Sigmoid colon (tissue), 7 donors: ENCODE measurements around the gene COMMD9. TPM values are rescaled to one million over a fixed set of nuclear protein-coding genes. Genes with fewer than 3 reads are reported as not detected.

ENCODE experiments used
- DNase-seq: peaks from one replicate; pipeline ENCODE4 v3.0.0-alpha.2; 2019
- H3K27ac ChIP-seq, 4 donors: fragments of 200-600 bp; sonication (generic); one replicate each; pipeline ENCODE4 v1.5.1; 2016 to 2019; ENCODE audit warnings: mild to moderate bottlenecking in 1 of 4
- H3K27me3 ChIP-seq, 3 donors: fragments of 200-600 bp; sonication (generic); one replicate each; pipeline ENCODE4 v1.5.1; 2019; ENCODE audit warnings: mild to moderate bottlenecking in 1 of 3
- H3K36me3 ChIP-seq, 4 donors: fragments of 200-600 bp; sonication (generic); one replicate each; pipeline ENCODE4 v1.5.1; 2016 to 2019
- H3K4me1 ChIP-seq, 4 donors: fragments of 200-600 bp; sonication (generic); one replicate each; pipeline ENCODE4 v1.5.1; 2017 to 2019
- H3K4me3 ChIP-seq, 4 donors: fragments of 200-600 bp; sonication (generic); one replicate each; pipeline ENCODE4 v1.5.1; 2017 to 2019; ENCODE audit warnings: mild to moderate bottlenecking in 2 of 4, moderate library complexity in 1 of 4
- H3K9me3 ChIP-seq, 4 donors: fragments of 200-600 bp in 3 of 4; sonication (generic) in 3 of 4; one replicate each; pipeline versions ENCODE4 v1.5.1 to v1.6.1; 2013 to 2019
- EP300 ChIP-seq, 4 donors: sonication (generic); formaldehyde crosslinking; IDR thresholded peaks; one replicate each; pipeline ENCODE4 v1.6.1; 2017; ENCODE audit warnings: antibody characterized with exemption in 4 of 4
- POLR2A ChIP-seq, 2 donors: fragments of 450-650 bp; IDR thresholded peaks; one replicate each; pipeline ENCODE4 v1.6.1; 2016; ENCODE audit warnings: antibody characterized with exemption in 2 of 2, mild to moderate bottlenecking in 2 of 2, moderate library complexity in 2 of 2
- POLR2AphosphoS5 ChIP-seq, 4 donors: sonication (generic); formaldehyde crosslinking; IDR thresholded peaks; one replicate each; pipeline ENCODE4 v1.6.1; 2017; ENCODE audit warnings: antibody characterized with exemption in 4 of 4
- WGBS, 2 donors: extraction: QIAGEN DNeasy Blood & Tissue Kit; methylation state at CpG; one replicate each; pipeline ENCODE4 v1.1.7; 2013; 5-methylcytosine and 5-hydroxymethylcytosine counted together
- intact Hi-C: fragments of 100-400 bp; cut with DNase I; formaldehyde crosslinking; loops from one replicate; pipeline ENCODE4 v1.15.1; 2023
- polyA plus RNA-seq, 3 donors: library from polyadenylated mRNA; stranded (reverse); fragments of 200-250 nt; gene quantifications; one replicate each; pipeline ENCODE4 v1.2.3, GENCODE V29; 2013
- total RNA-seq, 4 donors: library from RNA; depleted of rRNA; stranded (reverse); fragments of >200 nt; gene quantifications; one replicate each; pipeline ENCODE4 v1.1.0, GENCODE V29; 2016
- TF ChIP-seq, protein P1 (sequence below), 4 experiments: fragments of 450-650 bp in 3 of 4; fragments of 200-600 bp in 1 of 4; IDR thresholded peaks; one replicate each; pipeline ENCODE4 v1.5.1; 2016 to 2019; ENCODE audit warnings: antibody characterized with exemption in 4 of 4, mild to moderate bottlenecking in 3 of 4, moderate library complexity in 2 of 4
- donor health status: healthy with polysubstance abuse.
- donor health status: Bipolar disorder and iron deficiency.
- donor health status: healthy.

COMMD9 gene
- total and polyA plus RNA-seq, 7 donors, result 15.5 to 44.6 (median 30.7) TPM

DNA sequence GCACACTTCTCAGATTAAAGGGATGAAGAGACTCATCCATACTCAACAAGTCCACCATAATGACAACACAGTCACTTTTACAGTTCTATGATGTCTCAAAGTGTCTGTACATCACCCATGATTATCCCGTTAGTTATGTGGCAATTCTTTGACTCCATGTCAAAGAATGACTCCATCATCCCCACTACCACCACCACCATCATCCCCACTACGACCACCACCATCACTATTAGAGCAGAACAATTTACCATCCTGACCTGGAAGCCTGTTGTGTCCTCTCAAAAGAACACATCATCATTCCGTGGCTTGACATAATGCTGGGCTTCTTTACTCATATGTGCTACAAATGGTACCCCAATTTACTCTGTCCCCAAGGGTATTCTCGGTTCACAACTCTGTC is 20.6 kb upstream of the COMMD9 start:
- no peaks in the 10 kb centered on the region for H3K36me3 ChIP-seq
- TF ChIP-seq POLR2A (IDR thresholded peaks at IDR 0.05) (no peak), POLR2AphosphoS5 (IDR thresholded peaks at IDR 0.05) (no peak), EP300 (IDR thresholded peaks at IDR 0.05) (no peak)
- TF ChIP-seq, protein P1, sequence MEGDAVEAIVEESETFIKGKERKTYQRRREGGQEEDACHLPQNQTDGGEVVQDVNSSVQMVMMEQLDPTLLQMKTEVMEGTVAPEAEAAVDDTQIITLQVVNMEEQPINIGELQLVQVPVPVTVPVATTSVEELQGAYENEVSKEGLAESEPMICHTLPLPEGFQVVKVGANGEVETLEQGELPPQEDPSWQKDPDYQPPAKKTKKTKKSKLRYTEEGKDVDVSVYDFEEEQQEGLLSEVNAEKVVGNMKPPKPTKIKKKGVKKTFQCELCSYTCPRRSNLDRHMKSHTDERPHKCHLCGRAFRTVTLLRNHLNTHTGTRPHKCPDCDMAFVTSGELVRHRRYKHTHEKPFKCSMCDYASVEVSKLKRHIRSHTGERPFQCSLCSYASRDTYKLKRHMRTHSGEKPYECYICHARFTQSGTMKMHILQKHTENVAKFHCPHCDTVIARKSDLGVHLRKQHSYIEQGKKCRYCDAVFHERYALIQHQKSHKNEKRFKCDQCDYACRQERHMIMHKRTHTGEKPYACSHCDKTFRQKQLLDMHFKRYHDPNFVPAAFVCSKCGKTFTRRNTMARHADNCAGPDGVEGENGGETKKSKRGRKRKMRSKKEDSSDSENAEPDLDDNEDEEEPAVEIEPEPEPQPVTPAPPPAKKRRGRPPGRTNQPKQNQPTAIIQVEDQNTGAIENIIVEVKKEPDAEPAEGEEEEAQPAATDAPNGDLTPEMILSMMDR (IDR thresholded peaks at IDR 0.05), result no peak
- intact Hi-C loops, result no loop called here
- no peak overlapping the region for H3K4me3 ChIP-seq
- no peaks in the 10 kb centered on the region for H3K4me1 ChIP-seq
- no peaks in the 10 kb centered on the region for H3K27me3 ChIP-seq
- no peak for DNase-seq
- 95 to 96% methylated on average over 4 of the region's 4 CpGs for WGBS, 2 donors
- no peaks in the 10 kb centered on the region for H3K9me3 ChIP-seq
- no peak overlapping the region for H3K27ac ChIP-seq

DNA sequence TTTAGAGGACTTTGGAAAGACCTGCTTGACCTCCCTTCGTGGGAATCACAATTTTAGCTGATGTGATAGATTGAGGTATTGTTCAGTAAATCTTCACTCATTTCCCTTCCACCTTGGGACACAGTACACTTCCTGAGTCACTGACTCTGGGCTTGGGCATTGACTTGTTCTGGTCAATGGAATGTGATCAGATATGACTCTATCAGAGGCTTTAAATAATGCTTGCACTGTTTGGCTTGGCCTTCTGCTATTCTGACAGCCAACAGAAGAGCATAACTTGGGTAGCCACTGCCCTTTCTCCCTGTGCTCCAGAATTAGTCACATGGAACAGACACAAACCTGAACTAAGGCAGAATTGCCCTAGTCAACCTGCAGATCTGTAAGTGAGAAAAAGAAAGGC is 19.4 kb upstream of the COMMD9 start:
- TF ChIP-seq EP300 (IDR thresholded peaks at IDR 0.05), result no peak
- no peak for TF ChIP-seq POLR2AphosphoS5 (IDR thresholded peaks at IDR 0.05)
- TF ChIP-seq, protein P1 (IDR thresholded peaks at IDR 0.05), result no peak
- no peak for TF ChIP-seq POLR2A (IDR thresholded peaks at IDR 0.05)
- no peak overlapping the region for H3K4me3 ChIP-seq
- H3K4me1 ChIP-seq, result no peaks in the 10 kb centered on the region
- 60 to 77% methylated on average over 1 of the region's 1 CpG for WGBS, 2 donors
- no peaks in the 10 kb centered on the region for H3K27me3 ChIP-seq
- DNase-seq, result no peak
- intact Hi-C loops, result no loop called here
- no peak overlapping the region for H3K27ac ChIP-seq
- no peaks in the 10 kb centered on the region for H3K9me3 ChIP-seq
- H3K36me3 ChIP-seq, result no peaks in the 10 kb centered on the region

DNA sequence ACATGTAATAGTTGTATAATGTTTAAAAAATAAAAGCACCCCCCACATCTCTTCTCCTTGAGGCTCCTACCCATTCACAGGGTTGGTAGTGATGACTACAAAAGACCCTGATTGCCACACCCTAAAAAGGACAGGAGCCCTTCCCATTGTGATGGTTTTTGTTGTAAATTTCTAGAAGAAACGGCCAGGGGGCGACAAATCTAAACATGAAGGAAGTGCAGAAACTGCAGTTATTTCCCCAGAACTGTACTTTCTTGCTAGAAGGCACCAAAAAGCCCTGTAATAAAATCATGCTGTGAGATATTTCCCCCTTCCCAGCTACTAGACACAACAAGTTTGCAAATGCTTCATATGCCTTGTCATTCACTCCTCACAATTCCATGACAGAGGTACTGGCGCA is 17.7 kb upstream of the COMMD9 start:
- 40 to 41% methylated on average over 3 of the region's 3 CpGs for WGBS, 2 donors
- H3K27me3 ChIP-seq, result no peaks in the 10 kb centered on the region
- H3K9me3 ChIP-seq, result no peaks in the 10 kb centered on the region
- DNase-seq, result no peak
- intact Hi-C loops, result no loop called here
- H3K4me3 ChIP-seq, result no peak overlapping the region
- H3K27ac ChIP-seq, result no peak overlapping the region
- no peak for TF ChIP-seq POLR2AphosphoS5 (IDR thresholded peaks at IDR 0.05)
- TF ChIP-seq EP300 (IDR thresholded peaks at IDR 0.05), result no peak
- TF ChIP-seq POLR2A (IDR thresholded peaks at IDR 0.05), result no peak
- TF ChIP-seq, protein P1 (IDR thresholded peaks at IDR 0.05), result no peak
- H3K36me3 ChIP-seq, result no peaks in the 10 kb centered on the region
- no peaks in the 10 kb centered on the region for H3K4me1 ChIP-seq

DNA sequence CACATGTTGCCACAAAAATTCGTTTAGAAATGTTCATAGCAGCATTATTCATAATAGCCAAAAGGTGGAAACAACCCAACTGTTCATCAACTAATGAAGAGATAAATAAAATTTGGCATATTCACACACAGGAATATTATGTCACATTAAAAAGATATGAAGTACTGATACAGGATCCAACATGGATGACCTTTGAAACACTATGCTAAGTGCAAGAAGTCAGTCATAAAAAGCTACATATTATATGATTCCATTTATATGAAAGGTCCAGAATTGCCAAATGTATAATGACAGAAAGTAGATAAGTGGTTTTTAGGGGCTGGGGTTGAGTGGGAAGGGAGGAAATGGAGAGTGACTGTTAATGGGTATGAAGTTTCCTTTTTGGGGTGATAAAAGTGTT is 15.8 kb upstream of the COMMD9 start:
- no peak for TF ChIP-seq POLR2AphosphoS5 (IDR thresholded peaks at IDR 0.05)
- WGBS, 2 donors, result 9 to 52% methylated on average over 1 of the region's 1 CpG
- intact Hi-C loops, result no loop called here

DNA sequence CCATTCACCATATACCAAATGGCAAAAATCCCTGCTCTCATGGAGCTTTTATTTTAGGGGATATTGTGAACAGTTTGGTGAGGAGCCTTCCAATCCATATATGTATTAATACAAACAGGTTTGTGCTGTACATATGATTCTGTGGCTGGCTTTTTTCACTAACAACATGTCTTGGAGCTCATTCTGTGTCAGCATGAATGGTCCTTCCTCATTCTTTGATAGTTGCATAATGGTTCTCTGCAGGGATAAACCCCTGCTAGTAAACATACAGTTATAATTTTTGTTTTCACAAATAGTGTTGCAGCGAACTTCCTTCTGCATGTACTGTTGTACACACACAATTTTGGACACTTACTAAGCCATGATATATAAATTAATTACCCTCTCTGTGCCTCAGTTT is 15.1 kb upstream of the COMMD9 start:
- WGBS, 2 donors, result 30 to 59% methylated on average over 1 of the region's 1 CpG
- TF ChIP-seq, protein P1 (IDR thresholded peaks at IDR 0.05), result no peak
- TF ChIP-seq EP300 (IDR thresholded peaks at IDR 0.05), result no peak
- DNase-seq, result no peak
- no peaks in the 10 kb centered on the region for H3K9me3 ChIP-seq
- H3K4me3 ChIP-seq, result no peak overlapping the region
- no peak overlapping the region for H3K27ac ChIP-seq
- H3K36me3 ChIP-seq, result no peaks in the 10 kb centered on the region
- no peaks in the 10 kb centered on the region for H3K27me3 ChIP-seq
- intact Hi-C loops, result no loop called here
- peaks cover 0 to 7% (median 3%) of the 10 kb centered on the region in 4 donors for H3K4me1 ChIP-seq

More for the DNA sequence above, 15.8 kb upstream of the COMMD9 start:
- H3K27me3 ChIP-seq, result no peaks in the 10 kb centered on the region
- H3K9me3 ChIP-seq, result no peaks in the 10 kb centered on the region
- DNase-seq, result no peak
- H3K4me3 ChIP-seq, result no peak overlapping the region
- peaks cover 0 to 7% (median 3%) of the 10 kb centered on the region in 4 donors for H3K4me1 ChIP-seq
- no peaks in the 10 kb centered on the region for H3K36me3 ChIP-seq
- no peak overlapping the region for H3K27ac ChIP-seq
